Activated CD8-positive, alpha-beta memory T cell treated with anti-CD3 and anti-CD28 coated beads for 1 hour (primary cell): ENCODE data around the gene RRP1.
"Not testable (repeated sequence)": the region's sequence is repeated elsewhere in the genome, so short reads cannot be mapped to it uniquely, and the experiment has no call there.

Source experiments
- DNase-seq, 2 donors: peaks; one replicate each; pipeline ENCODE4 v3.0.0-alpha.2; 2020; ENCODE audit warnings: low read depth in 1 of 2; ENCODE audit errors: extremely low read depth in 1 of 2

Gene RRP1

GRCh38 chr21:43815991-43816390 lies 26.6 kb downstream of the RRP1 start:
- no peak for DNase-seq

DNA sequence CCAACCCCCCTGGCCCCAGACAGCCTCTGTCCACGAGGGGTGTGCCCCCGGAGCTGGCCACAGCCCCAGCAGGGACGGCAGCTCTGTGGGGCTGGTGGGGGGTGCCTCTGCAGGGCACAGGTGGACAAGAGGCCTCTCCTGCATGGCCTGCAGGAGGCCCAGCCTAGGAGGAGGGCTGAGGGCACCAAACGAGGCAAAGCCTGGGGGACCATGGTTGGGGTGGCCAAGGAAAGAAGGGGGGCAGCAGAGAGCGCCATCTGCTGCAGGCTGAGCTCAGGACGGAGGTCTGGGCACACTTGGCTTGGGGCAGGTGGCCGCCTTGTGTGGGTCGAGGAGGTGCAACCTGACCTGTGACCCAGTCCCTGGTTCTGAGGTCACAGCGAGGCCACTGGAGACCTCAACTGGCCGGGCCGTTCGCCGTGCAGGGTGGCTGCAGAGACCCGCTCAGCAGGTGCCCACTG lies 27.3 kb downstream of the RRP1 start:
- no peak for DNase-seq

GRCh38 chr21:43817157-43818086 lies 28.0 kb downstream of the RRP1 start:
- no peak for DNase-seq

DNA sequence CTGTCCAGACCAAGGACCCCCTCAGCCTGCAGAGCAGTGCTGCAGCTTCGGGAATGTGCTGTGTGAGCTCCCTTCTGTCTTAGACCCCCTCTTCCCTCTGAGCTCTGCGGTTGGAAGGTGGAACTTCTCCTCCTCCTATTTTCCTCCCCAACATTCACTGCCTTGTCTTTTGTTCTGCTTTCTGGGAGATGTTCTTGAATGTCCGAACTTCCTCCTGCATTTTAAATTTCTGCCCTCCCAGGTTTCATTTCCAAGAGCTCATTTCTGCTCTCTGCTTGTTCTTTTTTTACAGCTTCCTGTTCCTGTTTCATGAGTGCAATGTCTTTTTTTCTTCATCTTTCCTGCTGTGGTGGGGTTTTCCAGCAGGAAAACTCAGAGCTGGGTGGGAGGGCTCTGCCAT lies 29.3 kb downstream of the RRP1 start:
- no peak for DNase-seq

- DNase-seq = no peak
These were observed 30.4 kb downstream of the RRP1 start for GRCh38 chr21:43819511-43820405.

DNA sequence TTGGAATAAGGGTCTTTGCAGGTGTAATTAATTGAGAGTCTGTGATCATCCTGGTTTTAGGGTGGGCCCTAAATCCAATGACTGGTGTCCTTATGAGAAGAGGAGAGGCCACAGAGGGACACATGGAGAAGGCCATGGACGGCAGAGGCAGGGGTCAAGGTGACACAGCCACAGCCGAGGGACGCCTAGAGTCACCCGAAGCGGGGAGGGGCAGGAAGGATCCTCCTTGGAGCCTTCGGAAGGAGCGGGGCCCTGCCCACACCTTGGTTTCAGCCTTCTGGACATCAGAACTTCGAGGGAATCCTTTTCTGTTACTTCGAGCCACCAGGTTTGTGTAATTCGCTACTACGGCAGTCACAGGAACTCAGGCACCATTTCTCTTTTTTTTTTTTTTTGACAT lies 31.1 kb downstream of the RRP1 start:
- no peak for DNase-seq

DNA sequence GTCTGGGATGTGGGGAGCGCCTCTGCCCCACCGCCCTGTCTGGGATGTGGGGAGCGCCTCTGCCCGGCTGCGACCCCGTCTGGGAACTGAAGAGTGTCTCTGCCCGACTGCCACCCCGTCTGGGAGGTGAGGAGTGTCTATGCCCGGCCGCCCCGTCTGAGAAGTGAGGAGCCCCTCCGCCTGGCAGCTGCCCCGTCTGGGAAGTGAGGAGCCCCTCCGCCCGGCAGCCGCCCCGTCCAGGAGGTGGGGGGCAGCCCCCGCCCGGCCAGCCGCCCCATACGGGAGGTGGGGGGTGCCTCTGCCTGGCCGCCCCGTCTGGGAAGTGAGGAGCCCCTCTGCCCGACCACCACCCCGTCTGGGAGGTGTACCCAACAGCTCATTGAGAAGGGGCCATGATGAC lies 32.8 kb downstream of the RRP1 start:
- DNase-seq = not testable (repeated sequence)

GRCh38 chr21:43822741-43823140 lies 33.4 kb downstream of the RRP1 start:
- DNase-seq = not testable (repeated sequence)

GRCh38 chr21:43824333-43825241 lies 35.2 kb downstream of the RRP1 start:
- DNase-seq = no peak

- no peak for DNase-seq
These were observed 36.0 kb downstream of the RRP1 start for GRCh38 chr21:43825242-43825935.

DNA sequence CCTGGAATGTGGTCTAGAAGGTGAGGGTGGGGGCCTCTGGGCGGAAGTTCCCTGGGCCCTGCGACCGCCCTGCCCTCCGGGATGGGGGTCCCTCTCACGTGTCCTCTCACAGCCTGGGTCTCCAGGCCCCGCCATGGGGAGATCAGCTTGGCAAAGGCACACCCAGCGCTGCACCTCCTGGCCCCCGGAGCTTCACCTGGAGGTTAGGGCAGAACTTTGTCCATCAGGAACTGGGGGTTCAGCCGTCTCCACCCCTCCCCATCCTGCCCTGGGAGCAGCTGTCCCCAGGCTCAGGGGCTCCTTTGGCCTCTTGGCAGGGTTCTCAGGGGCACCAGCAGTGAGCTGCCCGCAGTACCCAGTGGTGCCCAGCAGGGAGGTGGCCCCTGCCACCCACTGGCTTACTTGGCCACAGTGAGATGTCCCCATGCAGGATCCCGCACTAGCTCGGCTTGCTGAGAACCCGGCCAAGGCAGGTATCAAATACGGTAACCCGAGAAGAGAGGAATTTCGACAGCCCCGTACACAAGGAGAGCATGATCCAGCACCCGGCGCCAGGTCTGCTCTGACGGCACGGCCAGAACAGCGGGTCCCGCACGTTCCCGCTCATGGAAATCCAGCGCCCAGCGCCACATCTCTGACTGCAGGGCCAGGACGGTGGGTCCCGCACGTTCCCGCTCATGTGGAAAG lies 36.7 kb downstream of the RRP1 start:
- no peak for DNase-seq

DNA sequence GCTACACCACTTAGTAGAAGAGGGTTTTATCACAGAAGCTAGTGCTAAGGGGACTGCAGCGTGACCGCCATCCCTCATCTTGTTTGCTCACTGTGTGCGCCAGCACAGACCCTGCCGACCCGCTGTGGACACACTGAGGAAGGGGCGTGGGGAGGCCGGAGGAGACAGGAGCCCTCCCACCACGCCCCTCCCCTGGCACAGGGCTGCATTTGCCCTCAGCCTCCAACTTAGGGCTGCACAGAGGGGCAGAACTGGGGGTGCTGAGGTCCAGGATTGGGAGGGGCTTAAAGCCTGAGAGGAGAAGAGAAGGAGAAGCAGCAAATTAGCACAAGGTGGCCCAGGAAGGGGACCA lies 37.2 kb downstream of the RRP1 start:
- DNase-seq = no peak

DNA sequence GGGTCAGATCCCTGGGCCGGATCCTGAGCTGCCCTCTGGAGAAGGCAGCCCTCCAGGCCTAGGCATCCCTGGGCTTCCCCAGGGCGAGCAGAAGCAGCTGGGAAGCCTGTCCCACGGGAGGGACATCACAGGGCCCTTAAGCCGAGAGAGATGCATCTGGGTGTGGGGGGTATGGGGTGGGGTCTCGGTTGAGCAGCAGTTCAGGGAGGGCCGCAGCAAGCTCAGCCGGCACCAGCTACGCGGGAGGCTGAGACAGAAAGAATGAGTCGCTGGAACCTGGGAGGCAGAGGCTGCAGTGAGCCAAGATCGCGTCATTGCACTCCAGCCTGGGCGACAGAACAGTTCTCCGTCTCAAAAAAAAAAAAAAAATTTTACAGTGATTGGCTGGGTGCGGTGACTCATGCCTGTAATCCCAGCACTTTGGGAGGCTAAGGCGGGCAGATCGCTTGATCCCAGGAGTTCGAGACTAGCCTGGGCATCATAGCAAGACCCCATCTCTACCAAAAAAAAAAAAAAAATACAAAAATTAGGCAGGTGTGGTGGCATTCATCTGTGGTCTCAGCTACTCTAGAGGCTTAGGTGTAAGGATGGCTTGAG lies 37.7 kb downstream of the RRP1 start:
- no peak for DNase-seq

DNA sequence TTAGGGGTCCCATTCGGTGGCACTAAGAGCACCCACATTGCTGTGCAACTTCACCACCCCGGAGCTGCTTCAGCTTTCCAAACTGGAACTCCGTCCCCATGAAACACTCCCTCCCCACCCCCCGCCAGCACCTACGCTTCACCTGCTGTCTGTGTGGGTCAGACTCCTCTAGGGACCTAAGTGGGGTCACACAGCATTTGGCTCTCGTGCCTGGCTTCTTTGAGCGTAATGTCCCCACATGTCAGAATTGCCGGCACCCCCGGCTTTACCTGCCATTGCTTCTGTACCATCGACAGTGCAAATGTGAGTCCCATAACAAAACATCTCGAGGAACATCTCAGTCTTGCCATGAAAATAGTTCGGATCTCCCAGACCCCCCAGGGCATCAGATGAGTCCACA lies 39.8 kb downstream of the RRP1 start:
- DNase-seq = no peak

GRCh38 chr21:43829575-43830119 lies 40.3 kb downstream of the RRP1 start:
- DNase-seq = no peak

GRCh38 chr21:43832158-43832550 lies 42.8 kb downstream of the RRP1 start:
- no peak for DNase-seq

DNA sequence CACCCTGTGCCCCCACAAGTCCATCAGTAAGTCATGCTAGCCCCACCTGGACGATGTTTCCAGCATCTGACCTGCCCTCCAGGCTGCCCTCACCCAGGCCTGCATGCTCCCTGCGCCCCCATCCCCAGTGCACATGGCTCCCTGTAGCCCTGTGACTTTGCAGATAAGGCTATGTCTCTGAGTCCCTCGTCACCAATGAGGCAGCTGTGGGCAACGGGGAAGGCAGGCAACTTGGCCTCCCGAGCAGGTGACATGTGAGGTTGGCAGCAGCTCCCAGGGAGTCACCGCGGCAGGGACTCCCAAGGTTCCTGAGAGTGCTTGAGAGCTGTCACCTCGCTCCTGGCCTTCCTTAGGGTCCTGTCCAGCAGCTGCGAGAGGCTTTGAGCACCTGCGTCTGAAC lies 43.3 kb downstream of the RRP1 start:
- DNase-seq = no peak

GRCh38 chr21:43834146-43834905 lies 44.9 kb downstream of the RRP1 start:
- DNase-seq = no peak
